ENCODE data around the gene HOXA6.

The HOXA6 gene

GRCh38 chr7:27143950-27144780 lies 3.4 kb downstream of the HOXA6 start:
- TF ChIP-seq EZH2 (IDR thresholded peaks at IDR 0.05; ENCODE audit: borderline replicate concordance, low read length) (no peak), CTCF (IDR thresholded peaks at IDR 0.05; ENCODE audit: low read length) (0 out of 2 replicates have a peak, but pooled peaks have one; percentile 5)
- Histone ChIP-seq H3K9me3 (ENCODE audit: low read length) (no peaks in the 10 kb centered on the region), H2AFZ (ENCODE audit: low read length) (no peak overlapping the region), H3K4me1 (ENCODE audit: insufficient read depth, low read length, severe bottlenecking) (peaks cover 43% of the 10 kb centered on the region), H3K79me2 (ENCODE audit: insufficient read depth, low read length) (no peaks in the 10 kb centered on the region), H3K4me3 (ENCODE audit: low read depth, low read length, poor library complexity, severe bottlenecking) (peak overlapping the region; percentile 67), H3K9me2 (ENCODE audit: low read depth, low read length) (no peaks in the 10 kb centered on the region), H3K4me2 (ENCODE audit: low read length) (peak overlapping the region; percentile 82), H3K36me3 (ENCODE audit: insufficient read depth, low read length) (no peaks in the 10 kb centered on the region), H3K9ac (ENCODE audit: low read length) (no peak overlapping the region), H4K20me1 (ENCODE audit: insufficient read depth, low read length) (no peaks in the 10 kb centered on the region), H3K27me3 (ENCODE audit: insufficient read depth, low read length) (peaks cover 13% of the 10 kb centered on the region; the same call in 1 of the 2 replicates), H3K27ac (ENCODE audit: low read depth, low read length, poor library complexity, severe bottlenecking) (no peak overlapping the region), H3F3A (ENCODE audit: insufficient read depth, low read length) (no peaks in the 10 kb centered on the region)

- Histone ChIP-seq H3F3A (ENCODE audit: insufficient read depth, low read length) (no peaks in the 10 kb centered on the region), H3K4me1 (ENCODE audit: insufficient read depth, low read length, severe bottlenecking) (peaks cover 34% of the 10 kb centered on the region), H2AFZ (ENCODE audit: low read length) (peak within 1 kb of the TSS; percentile 24; the same call in 1 of the 2 replicates), H3K4me2 (ENCODE audit: low read length) (peak within 1 kb of the TSS; percentile 82), H3K9me3 (ENCODE audit: low read length) (no peaks in the 10 kb centered on the region), H4K20me1 (ENCODE audit: insufficient read depth, low read length) (no peaks in the 10 kb centered on the region), H3K27me3 (ENCODE audit: insufficient read depth, low read length) (peaks cover 5% of the 10 kb centered on the region; the same call in 1 of the 2 replicates), H3K9me2 (ENCODE audit: low read depth, low read length) (no peaks in the 10 kb centered on the region), H3K79me2 (ENCODE audit: insufficient read depth, low read length) (no peaks in the 10 kb centered on the region), H3K36me3 (ENCODE audit: insufficient read depth, low read length) (no peaks in the 10 kb centered on the region), H3K27ac (ENCODE audit: low read depth, low read length, poor library complexity, severe bottlenecking) (no peak within 1 kb of the TSS), H3K9ac (ENCODE audit: low read length) (peak within 1 kb of the TSS; percentile 47; the same call in 1 of the 2 replicates), H3K4me3 (ENCODE audit: low read depth, low read length, poor library complexity, severe bottlenecking) (peak within 1 kb of the TSS; percentile 67)
- TF ChIP-seq CTCF (IDR thresholded peaks at IDR 0.05; ENCODE audit: low read length) (peak; percentile 99), EZH2 (IDR thresholded peaks at IDR 0.05; ENCODE audit: borderline replicate concordance, low read length) (no peak)
Measured at GRCh38 chr7:27143023-27143949, 4.3 kb downstream of the HOXA6 start, which contains the start of gene HOXA5. Gene HOXA5 (minus strand): TSS chr7:27143681. CDS start chr7:27143607, 74 bp downstream.

- Histone ChIP-seq H3K4me1 (ENCODE audit: insufficient read depth, low read length, severe bottlenecking) (peaks cover 29% of the 10 kb centered on the region), H3K27me3 (ENCODE audit: insufficient read depth, low read length) (peaks cover 4% of the 10 kb centered on the region; the same call in 1 of the 2 replicates), H2AFZ (ENCODE audit: low read length) (no peak overlapping the region), H3K4me2 (ENCODE audit: low read length) (peak overlapping the region; percentile 82), H3K36me3 (ENCODE audit: insufficient read depth, low read length) (no peaks in the 10 kb centered on the region), H3K4me3 (ENCODE audit: low read depth, low read length, poor library complexity, severe bottlenecking) (peak overlapping the region; percentile 67), H3F3A (ENCODE audit: insufficient read depth, low read length) (no peaks in the 10 kb centered on the region), H4K20me1 (ENCODE audit: insufficient read depth, low read length) (no peaks in the 10 kb centered on the region), H3K9me3 (ENCODE audit: low read length) (no peaks in the 10 kb centered on the region), H3K9me2 (ENCODE audit: low read depth, low read length) (no peaks in the 10 kb centered on the region), H3K79me2 (ENCODE audit: insufficient read depth, low read length) (no peaks in the 10 kb centered on the region), H3K9ac (ENCODE audit: low read length) (peak overlapping the region; percentile 47; the same call in 1 of the 2 replicates), H3K27ac (ENCODE audit: low read depth, low read length, poor library complexity, severe bottlenecking) (no peak overlapping the region)
- TF ChIP-seq CTCF (IDR thresholded peaks at IDR 0.05; ENCODE audit: low read length) (no peak), EZH2 (IDR thresholded peaks at IDR 0.05; ENCODE audit: borderline replicate concordance, low read length) (no peak)
Measured at GRCh38 chr7:27142580-27143022, 5.0 kb downstream of the HOXA6 start.
